ENCODE results near the gene MARK1.
"Not testable (repeated sequence)": the region's sequence is repeated elsewhere in the genome, so short reads cannot be mapped to it uniquely, and the experiment has no call there.

MARK1 gene

DNA sequence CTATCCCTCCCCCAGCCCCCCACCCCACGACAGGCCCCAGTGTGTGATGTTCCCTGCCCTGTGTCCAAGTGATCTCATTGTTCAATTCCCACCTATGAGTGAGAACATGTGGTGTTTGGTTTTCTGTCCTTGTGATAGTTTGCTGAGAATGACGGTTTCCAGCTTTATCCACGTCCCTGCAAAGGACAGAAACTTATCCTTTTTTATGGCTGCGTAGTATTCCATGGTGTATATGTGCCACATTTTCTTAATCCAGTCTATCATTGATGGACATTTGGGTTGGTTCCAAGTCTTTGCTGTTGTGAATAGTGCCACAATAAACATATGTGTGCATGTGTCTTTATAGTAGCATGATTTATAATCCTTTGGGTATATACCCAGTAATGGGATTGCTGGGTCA is 77.7 kb downstream of the MARK1 start:
- DNase-seq (ENCODE audit: low read depth in 3 of 3, low spot score in 1 of 3) = not testable (repeated sequence)

- DNase-seq (ENCODE audit: low read depth in 3 of 3, low spot score in 1 of 3) = not testable (repeated sequence)
Measured at GRCh38 chr1:220611100-220611499, 83.2 kb downstream of the MARK1 start.

GRCh38 chr1:220616836-220617235 is 88.9 kb downstream of the MARK1 start:
- no peak for DNase-seq (ENCODE audit: low read depth in 3 of 3, low spot score in 1 of 3)

DNA sequence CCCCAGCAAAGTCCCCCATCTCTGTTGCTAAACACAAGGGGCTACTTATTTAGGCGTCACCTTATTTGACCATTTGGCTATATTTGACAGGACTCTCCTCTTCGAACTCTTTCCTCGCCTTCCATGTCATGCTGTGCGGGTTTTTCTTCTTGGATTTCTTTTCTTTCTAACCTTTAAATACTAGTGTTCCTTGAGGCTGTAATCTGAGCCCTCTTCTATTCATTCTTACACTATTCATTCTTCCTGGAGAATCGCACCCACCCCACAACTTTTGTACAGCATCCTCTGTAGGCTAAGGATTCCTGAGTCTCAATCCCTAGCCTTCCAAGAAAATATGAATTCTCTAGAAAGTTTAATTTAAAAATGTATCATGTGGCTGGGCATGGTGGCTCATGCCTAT is 100.5 kb downstream of the MARK1 start:
- DNase-seq (ENCODE audit: low read depth in 3 of 3, low spot score in 1 of 3) = no peak

- no peak for DNase-seq (ENCODE audit: low read depth in 3 of 3, low spot score in 1 of 3)
Measured at GRCh38 chr1:220631238-220631815, 103.4 kb downstream of the MARK1 start.

- no peak for DNase-seq (ENCODE audit: low read depth in 3 of 3, low spot score in 1 of 3)
Measured at GRCh38 chr1:220637759-220638158, 109.8 kb downstream of the MARK1 start.

GRCh38 chr1:220642285-220642684 is 114.3 kb downstream of the MARK1 start:
- DNase-seq (ENCODE audit: low read depth in 3 of 3, low spot score in 1 of 3) = no peak

- no peak for DNase-seq (ENCODE audit: low read depth in 3 of 3, low spot score in 1 of 3)
Measured at GRCh38 chr1:220652995-220653394, 125.1 kb downstream of the MARK1 start.

- no peak for DNase-seq (ENCODE audit: low read depth in 3 of 3, low spot score in 1 of 3)
Measured at GRCh38 chr1:220655509-220655908, 127.6 kb downstream of the MARK1 start.

- DNase-seq (ENCODE audit: low read depth in 3 of 3, low spot score in 1 of 3) = no peak
Measured at GRCh38 chr1:220655961-220656740, 128.2 kb downstream of the MARK1 start.

- DNase-seq (ENCODE audit: low read depth in 3 of 3, low spot score in 1 of 3) = no peak
Measured at GRCh38 chr1:220666349-220666748, 138.4 kb downstream of the MARK1 start.

DNA sequence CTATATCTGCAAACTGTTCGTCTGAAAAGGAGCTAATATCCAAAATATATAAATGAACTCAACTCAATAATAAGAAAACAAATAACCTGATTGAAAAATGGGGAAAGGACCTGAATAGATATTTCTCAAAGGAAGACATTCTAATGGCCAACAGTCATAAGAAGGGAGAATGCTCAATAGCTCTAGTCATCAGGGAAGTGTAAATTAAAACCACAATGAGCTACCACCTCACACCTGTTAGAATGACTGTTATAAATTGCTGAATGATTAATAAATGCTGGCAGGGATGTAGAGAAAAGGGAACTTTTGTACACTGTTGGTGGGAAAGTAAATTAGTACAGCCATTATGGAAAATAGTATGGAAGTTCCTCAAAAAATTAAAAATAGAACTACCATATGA is 141.1 kb downstream of the MARK1 start:
- no peak for DNase-seq (ENCODE audit: low read depth in 3 of 3, low spot score in 1 of 3)

DNA sequence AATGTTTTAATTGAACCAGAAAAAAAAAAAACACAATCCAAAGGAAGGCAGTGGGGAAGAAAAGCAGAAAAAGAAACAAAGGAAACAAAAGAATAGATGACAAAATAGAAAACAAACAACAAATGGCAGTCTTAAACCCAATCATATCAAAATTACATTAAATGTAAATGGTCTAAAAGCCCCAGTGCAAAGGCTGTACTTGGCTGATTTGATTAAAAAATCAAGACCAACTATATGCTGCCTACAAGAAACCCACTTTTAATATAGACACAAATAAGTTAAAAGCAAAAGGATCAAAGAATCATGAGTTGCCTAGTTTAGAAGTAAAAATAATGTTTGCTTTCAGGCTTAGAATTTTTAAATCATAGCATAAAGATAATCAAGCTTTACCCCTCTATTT is 142.4 kb downstream of the MARK1 start:
- DNase-seq (ENCODE audit: low read depth in 3 of 3, low spot score in 1 of 3) = no peak

GRCh38 chr1:220673921-220674320 is 146.0 kb downstream of the MARK1 start:
- DNase-seq (ENCODE audit: low read depth in 3 of 3, low spot score in 1 of 3) = no peak

DNA sequence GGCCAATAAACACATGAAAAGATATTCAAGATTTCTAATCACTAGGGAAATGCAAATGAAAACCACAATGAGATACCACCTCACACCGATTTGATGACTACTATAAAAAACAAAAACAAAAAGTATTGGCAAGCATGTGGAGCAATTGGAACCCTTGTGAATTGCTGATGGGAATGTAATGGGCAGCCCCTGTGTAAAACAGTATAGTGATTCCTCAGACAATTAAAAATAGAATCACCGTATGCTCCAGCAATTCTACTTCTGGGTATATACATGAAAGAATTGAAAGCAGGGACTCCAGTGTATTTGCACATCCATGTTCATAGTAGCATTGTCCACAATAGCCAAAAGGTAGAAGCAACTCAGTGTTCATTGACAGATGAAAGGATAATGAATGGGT is 149.3 kb downstream of the MARK1 start:
- DNase-seq (ENCODE audit: low read depth in 3 of 3, low spot score in 1 of 3) = no peak

- no peak for DNase-seq (ENCODE audit: low read depth in 3 of 3, low spot score in 1 of 3)
Measured at GRCh38 chr1:220680085-220680687, 152.2 kb downstream of the MARK1 start.

- DNase-seq (ENCODE audit: low read depth in 3 of 3, low spot score in 1 of 3) = no peak
Measured at GRCh38 chr1:220681220-220681880, 153.4 kb downstream of the MARK1 start.

GRCh38 chr1:220682901-220683576 is 155.1 kb downstream of the MARK1 start:
- no peak for DNase-seq (ENCODE audit: low read depth in 3 of 3, low spot score in 1 of 3)

- not testable (repeated sequence) for DNase-seq (ENCODE audit: low read depth in 3 of 3, low spot score in 1 of 3)
Measured at GRCh38 chr1:220683716-220684115, 155.8 kb downstream of the MARK1 start.

GRCh38 chr1:220684890-220685289 is 157.0 kb downstream of the MARK1 start:
- no peak for DNase-seq (ENCODE audit: low read depth in 3 of 3, low spot score in 1 of 3)

GRCh38 chr1:220685879-220686278 is 157.9 kb downstream of the MARK1 start:
- DNase-seq (ENCODE audit: low read depth in 3 of 3, low spot score in 1 of 3) = no peak

Measured in stimulated activated CD4-positive, alpha-beta T cell treated with anti-CD3 and anti-CD28 coated beads, TNF-alpha, amount 100 ng/mL, for 1 hour (primary cell).